Caco-2 (cell line): ENCODE data around the gene KATNA1. TPM values are rescaled to one million over a fixed set of nuclear protein-coding genes. Genes with fewer than 3 reads are reported as not detected.

Experiments
- BruUV-seq: library from RNA; stranded (reverse); fragments of 400-500 nt; replicated peaks from 2 replicates; lab custom pipeline; 2021; lab: Mats Ljungman, UMichigan
- CTCF ChIA-PET: fragments of 300-600 bp; sonication (Branson Sonifier 250); formaldehyde crosslinking; loops from one replicate; lab custom pipeline; 2022; ENCODE audit warnings: antibody characterized with exemption; lab: Charles Lee
- POLR2A ChIA-PET: fragments of 300-600 bp; sonication (Branson Sonifier 250); formaldehyde crosslinking; loops from one replicate; lab custom pipeline; 2022; ENCODE audit warnings: antibody characterized with exemption; lab: Charles Lee
- DNase-seq, 2 experiments: peaks; one replicate each; pipeline versions ENCODE4 v3.0.0 to v3.0.0-alpha.2; 2020 to 2022
- H3K27me3 ChIP-seq: replicated peaks from 2 replicates; pipeline ENCODE4 v1.6.0; 2011; ENCODE audit warnings: low read length; ENCODE audit not compliant: control insufficient read depth, insufficient read depth
- H3K36me3 ChIP-seq: 2 replicates; pipeline ENCODE4 v1.5.1; 2011; ENCODE audit warnings: low read length; ENCODE audit not compliant: control insufficient read depth, insufficient read depth
- H3K4me1 ChIP-seq: fragments of 250-450 bp; sonication (Bioruptor Pico); 2 replicates; pipeline ENCODE4 v1.5.1; 2020; ENCODE audit warnings: mild to moderate bottlenecking
- H3K4me3 ChIP-seq: 2 replicates; pipeline ENCODE4 v1.5.1; 2011; ENCODE audit warnings: low read depth, mild to moderate bottlenecking, control low read depth, low read length
- H3K9me3 ChIP-seq: fragments of 250-450 bp; sonication (Bioruptor Pico); 2 replicates; pipeline ENCODE4 v1.5.1; 2020; ENCODE audit warnings: mild to moderate bottlenecking, moderate library complexity
- H3K27ac Mint-ChIP-seq: one replicate; pipeline ENCODE4 v1.8.0; 2022; ENCODE audit warnings: mixed read lengths; ENCODE audit not compliant: unreplicated experiment
- H3K27me3 Mint-ChIP-seq: one replicate; pipeline ENCODE4 v1.8.0; 2022; ENCODE audit warnings: mixed read lengths; ENCODE audit not compliant: insufficient read depth, unreplicated experiment
- H3K36me3 Mint-ChIP-seq: one replicate; pipeline ENCODE4 v1.8.0; 2022; ENCODE audit warnings: mild to moderate bottlenecking, mixed read lengths; ENCODE audit not compliant: insufficient read depth, unreplicated experiment
- H3K4me1 Mint-ChIP-seq: one replicate; pipeline ENCODE4 v1.8.0; 2022; ENCODE audit warnings: low read depth, mixed read lengths; ENCODE audit not compliant: unreplicated experiment
- H3K4me3 Mint-ChIP-seq: one replicate; pipeline ENCODE4 v1.8.0; 2022; ENCODE audit warnings: mild to moderate bottlenecking, moderate library complexity, mixed read lengths; ENCODE audit not compliant: unreplicated experiment
- H3K9me3 Mint-ChIP-seq: one replicate; pipeline ENCODE4 v1.8.0; 2022; ENCODE audit warnings: mixed read lengths; ENCODE audit not compliant: unreplicated experiment
- intact Hi-C: fragments of 100-400 bp; cut with micrococcal nuclease; formaldehyde crosslinking; loops from one replicate; pipeline ENCODE4 v1.10.0; 2022; ENCODE audit not compliant: unreplicated experiment
- total RNA-seq: library from RNA; stranded (reverse); gene quantifications from 2 replicates; pipeline ENCODE4 v1.2.3, GENCODE V29; 2022
- TF ChIP-seq, protein P1 (sequence below), 2 experiments: fragments of 200-600 bp in 1 of 2; IDR thresholded peaks; 1 replicate in 1 of 2; 2 replicates in 1 of 2; pipeline versions ENCODE4 v1.5.1 to v1.8.0; 2011 to 2022; ENCODE audit warnings: antibody characterized with exemption in 1 of 2, control low read depth in 1 of 2, inconsistent platforms in 1 of 2, low read depth in 1 of 2, low read length in 1 of 2, mild to moderate bottlenecking in 1 of 2, moderate library complexity in 1 of 2; ENCODE audit not compliant: insufficient read depth in 1 of 2, severe bottlenecking in 1 of 2, unreplicated experiment in 1 of 2

The KATNA1 gene
- total RNA-seq, 1 experiment from 2014 or later = 19.2 TPM

DNA sequence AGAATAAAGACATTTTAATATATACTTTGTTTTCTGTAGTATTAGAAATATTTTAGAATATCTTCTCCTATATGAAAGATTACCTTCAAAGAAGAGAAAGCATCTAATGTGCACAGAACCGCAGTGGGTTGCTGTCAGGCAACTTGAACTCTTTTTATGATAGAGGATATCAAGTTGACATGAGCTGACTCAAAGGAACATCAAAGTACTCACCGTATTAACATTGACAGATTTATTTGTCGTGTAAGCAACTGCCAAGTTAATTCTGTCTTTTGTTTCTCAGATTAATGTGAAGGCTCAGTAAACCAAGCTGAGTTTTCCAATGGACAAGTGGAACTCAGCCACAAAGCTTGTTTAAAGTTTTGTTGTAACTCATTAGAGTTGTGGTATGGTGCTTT, 84.6 kb downstream of the KATNA1 start:
- Mint-ChIP-seq H3K27ac (no peak overlapping the region), H3K9me3 (no peaks in the 10 kb centered on the region), H3K36me3 (no peaks in the 10 kb centered on the region), H3K4me1 (no peaks in the 10 kb centered on the region), H3K27me3 (no peaks in the 10 kb centered on the region), H3K4me3 (no peak overlapping the region)
- ChIA-PET POLR2A (no interaction called here), CTCF (interaction anchor here (1.3 kb wide), 1 partner anchor 29 kb away, joined by 13 read pairs; no protein-coding TSS in a partner anchor)
- H3K9me3 ChIP-seq = no peaks in the 10 kb centered on the region
- no peaks in the 10 kb centered on the region for H3K27me3 ChIP-seq
- H3K36me3 ChIP-seq = no peaks in the 10 kb centered on the region
- TF ChIP-seq, protein P1, sequence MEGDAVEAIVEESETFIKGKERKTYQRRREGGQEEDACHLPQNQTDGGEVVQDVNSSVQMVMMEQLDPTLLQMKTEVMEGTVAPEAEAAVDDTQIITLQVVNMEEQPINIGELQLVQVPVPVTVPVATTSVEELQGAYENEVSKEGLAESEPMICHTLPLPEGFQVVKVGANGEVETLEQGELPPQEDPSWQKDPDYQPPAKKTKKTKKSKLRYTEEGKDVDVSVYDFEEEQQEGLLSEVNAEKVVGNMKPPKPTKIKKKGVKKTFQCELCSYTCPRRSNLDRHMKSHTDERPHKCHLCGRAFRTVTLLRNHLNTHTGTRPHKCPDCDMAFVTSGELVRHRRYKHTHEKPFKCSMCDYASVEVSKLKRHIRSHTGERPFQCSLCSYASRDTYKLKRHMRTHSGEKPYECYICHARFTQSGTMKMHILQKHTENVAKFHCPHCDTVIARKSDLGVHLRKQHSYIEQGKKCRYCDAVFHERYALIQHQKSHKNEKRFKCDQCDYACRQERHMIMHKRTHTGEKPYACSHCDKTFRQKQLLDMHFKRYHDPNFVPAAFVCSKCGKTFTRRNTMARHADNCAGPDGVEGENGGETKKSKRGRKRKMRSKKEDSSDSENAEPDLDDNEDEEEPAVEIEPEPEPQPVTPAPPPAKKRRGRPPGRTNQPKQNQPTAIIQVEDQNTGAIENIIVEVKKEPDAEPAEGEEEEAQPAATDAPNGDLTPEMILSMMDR (IDR thresholded peaks at IDR 0.05; ENCODE audit: insufficient read depth in 1 of 2, low read depth in 1 of 2, low read length in 1 of 2, severe bottlenecking in 1 of 2, unreplicated experiment in 1 of 2) = no peak
- no peaks in the 10 kb centered on the region for H3K4me1 ChIP-seq
- no peak for DNase-seq
- intact Hi-C loops = loop anchor here (10.0 kb wide), 1 partner anchor 301 kb away; the partner anchor contains the start of gene LRP11
- no peak overlapping the region for H3K4me3 ChIP-seq
- no TSS peak for BruUV-seq

DNA sequence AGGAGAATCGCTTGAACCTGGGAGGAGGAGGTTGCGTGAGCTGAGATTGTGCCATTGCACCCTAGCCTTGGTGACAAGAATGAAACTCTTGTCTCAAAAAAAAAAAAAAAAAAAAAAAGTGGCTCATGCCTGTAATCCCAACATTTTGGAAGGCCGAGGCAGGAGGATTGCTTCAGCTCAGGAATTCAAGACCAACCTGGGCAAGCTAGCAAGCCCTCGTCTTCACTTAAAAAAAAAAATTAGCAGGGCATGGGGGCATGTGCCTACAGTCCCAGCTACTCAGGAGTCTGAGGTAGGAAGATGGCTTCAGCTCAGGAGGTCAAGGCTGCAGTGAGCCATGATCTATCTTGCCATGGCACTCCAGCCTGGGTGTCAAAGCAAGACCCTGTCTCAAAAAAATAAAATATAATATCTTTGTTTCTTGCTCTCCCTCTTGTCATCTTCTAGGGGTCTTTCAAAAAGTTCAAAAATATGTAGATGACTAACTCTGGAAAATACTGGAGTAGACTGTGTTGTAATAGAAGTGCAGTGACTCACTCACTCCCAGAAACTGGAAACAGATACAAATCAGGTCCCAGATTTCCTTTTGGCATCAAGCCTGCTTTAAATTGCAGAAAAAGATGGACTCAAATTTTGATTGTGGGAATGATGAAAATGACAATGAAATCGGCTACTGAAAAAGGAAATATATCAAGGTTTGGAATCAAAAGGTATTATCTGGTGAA, 85.1 kb downstream of the KATNA1 start:
- intact Hi-C loops = loop anchor here (10.0 kb wide), 1 partner anchor 301 kb away; the partner anchor contains the start of gene LRP11
- Histone ChIP-seq H3K36me3 (no peaks in the 10 kb centered on the region), H3K4me1 (no peaks in the 10 kb centered on the region), H3K27me3 (no peaks in the 10 kb centered on the region), H3K4me3 (no peak overlapping the region), H3K9me3 (no peaks in the 10 kb centered on the region; the same call in 1 of the 2 replicates)
- TF ChIP-seq, protein P1 (IDR thresholded peaks at IDR 0.05; ENCODE audit: insufficient read depth in 1 of 2, low read depth in 1 of 2, low read length in 1 of 2, severe bottlenecking in 1 of 2, unreplicated experiment in 1 of 2) = no peak
- no peaks in the 10 kb centered on the region for H3K36me3 Mint-ChIP-seq
- no peaks in the 10 kb centered on the region for H3K9me3 Mint-ChIP-seq
- ChIA-PET POLR2A (no interaction called here), CTCF (interaction anchor here (0.6 kb wide), 1 partner anchor 252 kb away, joined by 3 read pairs; no protein-coding TSS in a partner anchor)
- DNase-seq = no peak
- no peaks in the 10 kb centered on the region for H3K4me1 Mint-ChIP-seq
- no peaks in the 10 kb centered on the region for H3K27me3 Mint-ChIP-seq
- no peak overlapping the region for H3K4me3 Mint-ChIP-seq
- no peak overlapping the region for H3K27ac Mint-ChIP-seq
- no TSS peak for BruUV-seq

DNA sequence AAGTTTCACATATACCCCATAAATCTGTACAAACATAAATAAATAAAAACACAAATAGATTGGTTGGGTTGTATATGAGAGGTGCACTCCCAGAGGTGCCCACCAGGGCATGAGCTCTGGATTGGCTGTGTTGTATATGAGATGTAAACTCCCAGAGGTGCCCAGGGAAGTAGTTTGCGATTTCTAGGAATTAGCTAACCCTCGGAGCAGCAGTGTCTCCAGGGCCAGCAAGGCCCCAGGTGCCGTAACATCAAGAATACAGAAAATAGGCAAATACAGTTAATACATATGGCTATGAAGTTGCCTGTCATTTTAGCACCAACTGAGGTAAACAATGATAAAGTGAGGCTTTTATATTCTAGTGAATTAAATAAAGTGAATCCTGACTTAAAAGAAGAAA, 87.8 kb downstream of the KATNA1 start:
- no peaks in the 10 kb centered on the region for H3K9me3 Mint-ChIP-seq
- no TSS peak for BruUV-seq
- no peak overlapping the region for H3K4me3 Mint-ChIP-seq
- ChIA-PET POLR2A (no interaction called here), CTCF (interaction anchor here (0.6 kb wide), 1 partner anchor 15 kb away, joined by 5 read pairs; the partner anchor contains the start of gene PPIL4)
- intact Hi-C loops = loop anchor here (10.0 kb wide), 1 partner anchor 304 kb away; the partner anchor contains the start of gene LRP11
- no peak overlapping the region for H3K27ac Mint-ChIP-seq
- H3K36me3 Mint-ChIP-seq = no peaks in the 10 kb centered on the region
- peak in 1 of 2 experiments; percentile 31 for DNase-seq
- H3K4me1 ChIP-seq = no peaks in the 10 kb centered on the region
- no peak overlapping the region for H3K4me3 ChIP-seq
- peaks cover 5% of the 10 kb centered on the region for H3K27me3 Mint-ChIP-seq
- H3K4me1 Mint-ChIP-seq = no peaks in the 10 kb centered on the region
- no peaks in the 10 kb centered on the region for H3K27me3 ChIP-seq
- no peaks in the 10 kb centered on the region; the same call in 1 of the 2 replicates for H3K9me3 ChIP-seq
- H3K36me3 ChIP-seq = no peaks in the 10 kb centered on the region
- TF ChIP-seq, protein P1 (IDR thresholded peaks at IDR 0.05; ENCODE audit: insufficient read depth in 1 of 2, low read depth in 1 of 2, low read length in 1 of 2, severe bottlenecking in 1 of 2, unreplicated experiment in 1 of 2) = peak; percentile 42 to 49
